TTC549 (cell line): ENCODE measurements around the gene PRR18.

Experiments used
- FAIRE-seq: peaks from 2 replicates; lab custom pipeline; 2012; peaks lifted over from hg19 to GRCh38; lab: Jason Lieb, UNC

Gene PRR18

DNA sequence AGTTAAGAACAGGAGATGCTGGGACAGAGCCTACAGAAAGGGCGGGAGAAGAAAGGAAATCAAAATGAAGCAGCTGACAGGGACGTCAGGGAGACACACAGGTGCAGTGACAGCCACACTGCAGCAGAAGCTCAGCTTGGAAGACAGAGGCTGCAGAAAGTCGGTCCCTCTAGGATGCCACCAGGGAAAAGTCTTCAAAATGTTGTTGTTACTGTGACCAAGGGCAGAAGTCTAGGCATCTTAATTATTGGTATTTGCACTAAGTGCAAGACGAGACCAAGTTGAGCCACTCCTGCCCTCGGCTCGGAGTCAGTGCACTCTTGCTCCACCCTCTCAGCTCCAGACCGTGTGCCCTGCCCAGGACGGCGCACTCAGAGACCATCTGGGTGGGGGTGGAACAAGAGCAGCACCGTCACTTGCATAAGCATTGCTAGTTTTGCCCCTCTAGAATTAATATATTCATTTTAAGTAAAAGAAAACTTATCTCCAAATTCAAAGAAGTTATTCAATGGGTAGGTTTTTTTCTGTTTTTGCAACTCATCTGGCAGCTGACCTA, 2.6 kb downstream of the PRR18 start:
- FAIRE-seq, result no peak

DNA sequence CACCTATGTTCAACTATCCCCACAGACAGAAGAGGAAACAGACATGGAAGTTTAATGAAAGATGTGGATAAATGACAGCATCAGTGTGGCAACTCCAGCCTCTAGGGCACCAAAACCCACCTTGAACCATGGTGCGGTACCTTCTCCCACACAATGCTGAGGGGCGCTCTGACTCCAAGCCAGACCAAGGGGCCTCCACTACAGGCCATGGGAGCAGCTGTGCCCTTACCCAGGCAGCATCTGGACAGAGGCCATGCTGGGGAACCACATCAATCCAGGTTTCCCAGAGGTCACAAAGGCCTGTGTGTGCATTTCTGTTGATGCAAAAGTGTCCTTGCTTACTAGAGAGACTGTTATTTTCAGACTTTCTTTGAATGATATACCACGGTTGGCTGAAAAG, 4.1 kb downstream of the PRR18 start:
- no peak for FAIRE-seq

- no peak for FAIRE-seq
Observed at GRCh38 chr6:166301611-166302529, 6.3 kb downstream of the PRR18 start.

GRCh38 chr6:166300357-166300987, 7.7 kb downstream of the PRR18 start:
- no peak for FAIRE-seq

DNA sequence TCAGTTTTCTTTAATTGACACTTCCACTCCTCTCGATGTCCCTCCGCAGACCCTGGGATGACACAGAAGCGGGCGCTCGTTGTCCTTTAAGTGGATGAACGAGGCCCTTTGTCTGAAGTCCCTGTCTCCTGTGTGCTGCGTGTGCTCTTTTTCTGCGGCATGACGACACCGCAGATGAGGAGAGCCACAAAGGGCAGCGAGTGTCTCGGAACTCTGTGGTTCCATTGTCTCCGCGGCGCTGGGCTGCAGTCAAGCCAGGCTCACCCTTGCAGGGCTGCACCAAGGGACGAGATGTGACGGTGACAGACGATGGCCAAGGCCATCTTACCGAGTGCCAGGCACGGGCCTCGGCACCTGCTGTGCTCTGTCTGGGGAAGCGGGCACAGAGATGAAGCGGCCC, 10.6 kb downstream of the PRR18 start:
- no peak for FAIRE-seq

DNA sequence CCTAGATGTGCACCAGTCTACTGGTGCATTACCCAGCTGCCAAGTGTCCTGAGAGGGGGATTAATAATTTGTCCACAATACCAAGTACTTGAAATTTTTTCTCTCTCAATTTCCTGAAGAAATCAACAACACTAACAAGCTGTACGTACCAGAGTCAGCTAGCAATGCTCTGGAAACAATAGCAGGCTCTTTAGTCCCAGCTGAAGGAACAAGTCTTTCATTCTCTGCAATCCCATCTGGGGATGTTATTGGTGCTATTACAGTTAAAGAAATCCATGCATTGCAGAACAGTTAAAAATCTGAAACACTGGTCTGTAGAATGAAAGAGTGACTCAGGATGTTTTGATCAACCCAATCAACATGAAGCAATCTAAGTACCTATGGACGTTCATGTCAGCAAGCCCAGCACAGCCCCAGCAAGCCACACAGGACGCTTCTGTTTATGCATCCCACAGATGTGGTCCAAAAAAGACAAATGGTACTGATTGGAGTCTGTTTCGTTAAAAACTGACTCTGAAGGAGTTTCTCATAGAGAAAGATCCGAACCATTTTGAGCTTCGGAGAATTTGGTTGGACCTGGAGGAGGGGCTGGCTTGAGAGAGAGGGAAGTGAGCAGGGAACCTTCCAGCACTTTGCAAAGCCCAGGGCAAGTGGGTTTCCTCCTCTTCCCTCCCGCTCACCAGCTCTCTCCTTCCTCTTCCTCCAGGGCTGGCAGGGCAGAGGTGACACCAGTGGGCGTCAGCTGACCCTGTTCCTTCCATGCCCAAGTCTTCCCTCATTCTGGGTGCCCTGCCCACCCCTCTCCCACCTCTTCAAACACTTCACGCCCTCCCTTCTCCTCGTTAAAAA, 11.9 kb downstream of the PRR18 start:
- FAIRE-seq, result no peak

DNA sequence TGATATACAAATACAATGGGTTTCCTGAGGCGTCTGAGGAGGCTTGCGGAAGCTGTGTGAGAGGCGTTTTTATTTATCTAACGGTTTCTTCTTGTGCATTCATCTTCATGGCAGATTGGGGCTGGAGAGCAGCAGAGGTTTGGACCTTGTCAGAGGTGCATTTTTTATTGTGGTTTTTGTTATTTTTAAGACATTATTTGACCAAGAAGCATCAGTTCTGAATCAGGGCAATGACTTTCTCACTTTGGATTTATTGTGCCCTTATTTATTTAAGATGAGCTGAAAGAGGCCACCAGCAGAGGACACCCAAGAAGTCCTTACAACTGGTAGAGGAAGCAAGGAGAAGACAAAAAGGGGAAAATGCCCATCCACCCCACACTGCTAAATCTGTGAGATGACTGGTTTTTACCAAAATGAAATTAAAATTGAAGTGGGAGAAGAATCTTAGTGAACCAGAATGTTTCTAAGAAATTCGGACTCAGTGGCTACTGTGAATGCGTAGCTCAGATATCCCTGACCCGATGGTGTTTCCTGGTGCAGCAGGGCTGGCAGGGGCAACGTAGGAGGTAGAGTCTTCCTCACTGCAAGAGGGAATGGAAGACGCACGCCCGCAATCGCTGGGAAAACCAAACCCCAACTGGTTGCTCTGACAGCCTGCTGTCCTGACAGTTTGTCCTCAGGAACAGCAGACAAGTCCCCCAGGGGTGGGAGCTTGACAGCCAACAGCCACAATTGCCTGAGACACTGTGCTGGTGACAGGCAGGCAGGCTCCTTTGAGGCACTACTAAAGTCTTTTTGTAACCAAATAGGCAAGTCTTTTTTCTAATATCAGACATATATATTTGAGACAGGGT, 14.2 kb downstream of the PRR18 start:
- FAIRE-seq, result no peak

DNA sequence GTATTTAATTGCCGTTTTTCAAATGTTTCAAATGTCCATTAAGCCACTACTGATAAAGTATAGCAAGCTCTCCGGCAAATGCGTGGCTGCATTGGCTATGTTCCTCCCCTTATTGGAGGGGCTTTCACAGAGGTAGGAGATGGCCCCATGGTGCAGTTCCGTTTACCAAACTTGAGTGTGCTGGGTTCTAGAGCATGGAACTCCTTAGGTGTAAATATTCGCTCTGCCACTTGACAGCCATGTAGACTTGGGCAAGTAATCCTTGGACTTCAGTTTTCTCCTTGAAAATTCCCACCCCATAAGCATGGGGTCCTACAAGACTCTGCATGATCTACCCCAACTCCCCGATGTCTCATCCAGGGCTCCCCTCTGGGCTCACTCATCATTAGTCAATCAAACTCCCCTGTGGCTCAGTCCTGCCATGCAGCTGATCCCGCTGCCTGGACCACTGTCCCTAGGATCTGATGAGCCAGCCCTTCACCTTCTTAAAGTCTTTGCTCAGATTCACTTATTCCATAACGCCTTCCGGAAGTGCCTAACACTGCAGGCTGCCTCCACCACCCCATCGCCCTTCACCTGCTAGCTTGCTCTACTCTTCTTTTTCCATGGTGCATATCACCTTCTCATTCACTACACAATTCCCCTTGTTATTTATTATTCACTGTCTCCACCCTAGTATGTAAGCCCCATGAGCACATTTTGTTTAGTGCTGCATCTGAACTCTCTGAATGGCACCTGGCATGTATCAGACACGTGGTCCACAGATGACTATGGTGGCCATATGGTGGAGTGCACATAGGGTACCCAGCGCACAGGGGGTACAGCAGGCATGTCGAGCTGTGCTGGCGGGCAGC, 18.8 kb downstream of the PRR18 start:
- no peak for FAIRE-seq

- FAIRE-seq, result no peak
Observed at GRCh38 chr6:166286839-166287271, 21.3 kb downstream of the PRR18 start.

- FAIRE-seq, result no peak
Observed at GRCh38 chr6:166285233-166285632, 23.0 kb downstream of the PRR18 start.

DNA sequence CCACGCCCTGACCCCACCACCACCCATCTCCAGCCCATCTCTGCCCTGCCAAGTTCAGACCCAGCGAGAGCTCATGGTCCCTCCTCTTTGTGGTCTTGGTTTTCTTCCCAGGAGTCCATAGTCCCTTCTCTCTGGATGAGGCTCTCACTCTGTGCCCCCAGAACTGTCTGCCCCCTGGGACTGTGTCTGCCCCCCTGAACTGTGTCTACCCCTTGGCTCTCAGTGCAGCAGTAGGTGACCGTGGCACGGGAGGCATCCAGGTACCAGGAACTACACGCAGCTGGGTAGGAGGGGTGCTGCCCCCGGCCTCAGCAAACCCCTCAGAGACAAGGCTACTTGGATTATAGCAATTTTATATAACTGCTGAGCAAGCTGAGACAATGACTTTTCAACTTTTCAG, 23.6 kb downstream of the PRR18 start:
- no peak for FAIRE-seq

- no peak for FAIRE-seq
Observed at GRCh38 chr6:166282394-166283032, 25.7 kb downstream of the PRR18 start.

DNA sequence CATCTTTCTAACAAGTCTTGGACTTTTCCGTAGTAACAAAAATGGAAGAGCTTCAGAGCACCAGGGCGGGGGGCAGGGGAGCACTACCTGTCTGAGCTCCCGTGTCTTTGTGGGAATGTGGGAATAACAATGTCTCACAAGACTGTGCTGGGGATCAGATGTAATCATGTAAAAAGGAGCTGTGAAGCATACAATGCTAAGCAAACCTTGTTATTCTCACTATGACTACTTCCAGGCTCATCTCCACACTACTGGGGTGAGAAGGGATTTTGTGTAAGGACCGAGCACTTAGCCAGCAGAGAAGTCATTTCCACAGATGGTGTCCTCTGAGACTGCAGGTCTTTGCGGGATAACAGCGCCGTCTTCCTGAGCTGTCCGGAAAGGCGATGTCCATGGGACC, 27.1 kb downstream of the PRR18 start:
- FAIRE-seq, result no peak

DNA sequence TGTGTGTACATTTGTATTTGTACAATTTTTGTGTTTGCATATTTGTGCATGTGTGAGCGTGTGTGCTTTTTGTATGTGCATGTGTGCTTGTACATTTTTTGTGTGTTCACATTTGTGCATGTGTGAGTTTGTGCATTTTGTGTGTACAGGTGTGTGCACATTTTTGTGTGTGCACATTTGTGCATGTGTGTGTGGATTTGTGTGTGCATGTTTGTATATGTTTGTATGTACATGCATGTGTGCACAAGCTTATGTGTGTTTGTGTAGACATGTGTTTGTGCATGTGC, 28.9 kb downstream of the PRR18 start:
- no peak for FAIRE-seq

GRCh38 chr6:166278579-166279392, 29.4 kb downstream of the PRR18 start:
- no peak for FAIRE-seq

DNA sequence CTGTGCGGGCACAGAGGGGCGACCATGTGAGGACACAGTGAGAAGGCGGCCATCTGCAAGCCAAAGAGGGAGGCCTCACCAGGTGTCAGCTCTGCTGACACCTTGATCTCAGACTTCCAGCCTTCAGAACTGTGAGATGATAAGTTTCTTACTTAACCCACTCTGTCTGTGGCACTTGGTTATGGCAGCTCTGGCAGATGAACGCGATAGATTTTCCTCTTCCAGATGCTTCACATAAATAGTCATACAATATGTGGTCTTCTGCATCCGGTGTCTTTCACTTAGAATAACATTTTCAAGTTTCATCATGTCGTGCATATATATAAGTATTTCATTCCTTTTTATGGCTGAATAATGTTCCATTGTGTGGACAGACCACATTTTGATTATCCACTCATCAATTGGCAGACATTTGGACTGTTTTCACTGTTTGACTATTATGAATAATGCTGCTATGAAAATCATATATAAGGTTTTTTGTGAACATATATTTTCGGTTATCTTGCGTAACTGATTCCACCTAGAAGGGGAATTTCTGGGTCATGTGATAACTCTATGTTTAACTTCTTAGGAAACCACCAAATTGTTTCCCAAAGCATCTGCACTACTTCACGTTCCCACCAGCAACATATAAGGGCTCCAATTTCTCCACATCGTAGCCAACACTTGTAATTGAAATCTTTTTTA, 30.2 kb downstream of the PRR18 start:
- no peak for FAIRE-seq

DNA sequence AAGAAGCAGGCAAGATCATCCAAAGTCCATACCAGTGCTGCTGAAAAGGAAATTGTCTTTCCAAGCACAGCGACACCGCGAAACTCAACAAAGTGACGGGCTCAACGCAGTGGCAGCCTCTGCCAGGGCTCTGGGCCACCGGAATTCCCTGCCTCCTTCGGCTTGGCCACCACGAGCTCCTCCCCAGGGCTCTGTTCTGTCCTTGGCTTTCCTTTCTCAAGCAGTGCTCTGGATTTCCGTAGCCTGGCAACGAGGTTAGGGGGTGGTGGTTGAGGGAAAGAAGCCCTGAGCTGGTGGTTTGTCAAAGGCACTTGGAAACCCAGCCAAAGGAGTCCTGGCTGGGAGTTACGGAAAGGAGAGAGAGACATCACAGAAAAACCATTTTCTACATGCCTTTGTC, 31.2 kb downstream of the PRR18 start:
- FAIRE-seq, result no peak

- no peak for FAIRE-seq
Observed at GRCh38 chr6:166275714-166276166, 32.5 kb downstream of the PRR18 start.
